Measurements from ENCODE around the gene CERK. TPM values are rescaled to one million over a fixed set of nuclear protein-coding genes. Genes with fewer than 3 reads are reported as not detected.
"Not testable (repeated sequence)": the region's sequence is repeated elsewhere in the genome, so short reads cannot be mapped to it uniquely, and the experiment has no call there.

The CERK gene, protein sequence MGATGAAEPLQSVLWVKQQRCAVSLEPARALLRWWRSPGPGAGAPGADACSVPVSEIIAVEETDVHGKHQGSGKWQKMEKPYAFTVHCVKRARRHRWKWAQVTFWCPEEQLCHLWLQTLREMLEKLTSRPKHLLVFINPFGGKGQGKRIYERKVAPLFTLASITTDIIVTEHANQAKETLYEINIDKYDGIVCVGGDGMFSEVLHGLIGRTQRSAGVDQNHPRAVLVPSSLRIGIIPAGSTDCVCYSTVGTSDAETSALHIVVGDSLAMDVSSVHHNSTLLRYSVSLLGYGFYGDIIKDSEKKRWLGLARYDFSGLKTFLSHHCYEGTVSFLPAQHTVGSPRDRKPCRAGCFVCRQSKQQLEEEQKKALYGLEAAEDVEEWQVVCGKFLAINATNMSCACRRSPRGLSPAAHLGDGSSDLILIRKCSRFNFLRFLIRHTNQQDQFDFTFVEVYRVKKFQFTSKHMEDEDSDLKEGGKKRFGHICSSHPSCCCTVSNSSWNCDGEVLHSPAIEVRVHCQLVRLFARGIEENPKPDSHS
- 46.3 and 48.9 TPM in 2 replicates for total RNA-seq

DNA sequence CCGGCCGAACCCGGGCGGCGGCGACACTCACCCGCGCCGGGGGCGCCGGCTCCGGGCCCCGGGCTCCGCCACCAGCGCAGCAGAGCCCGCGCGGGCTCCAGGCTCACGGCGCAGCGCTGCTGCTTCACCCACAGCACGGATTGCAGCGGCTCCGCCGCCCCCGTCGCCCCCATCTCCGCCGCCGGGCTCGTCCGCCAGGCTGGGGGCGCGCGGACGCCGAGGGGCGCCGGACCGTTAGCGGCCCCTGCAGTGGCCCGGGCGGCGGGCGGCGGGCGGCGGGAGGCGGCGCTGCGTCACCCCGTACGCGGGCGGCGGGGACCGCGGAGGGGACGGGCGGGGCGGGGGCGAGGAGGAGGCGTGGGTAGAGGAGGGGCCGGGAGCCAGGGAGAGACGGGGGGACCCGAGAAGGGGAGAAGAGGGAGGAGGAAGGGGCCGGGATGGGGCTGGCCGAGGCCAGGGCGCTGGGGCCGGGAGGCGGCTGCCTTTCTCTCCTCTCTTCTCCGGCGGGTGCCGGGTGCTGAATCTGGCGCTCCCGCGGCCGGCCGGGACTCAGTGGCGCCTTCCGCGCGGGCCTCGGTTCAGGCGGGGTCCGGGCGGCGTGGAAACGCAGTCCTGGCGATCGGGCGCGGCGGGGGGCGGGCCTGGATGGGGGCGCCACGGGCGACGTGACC lies at the start of gene CERK:
Gene CERK, minus strand, starts transcription at position 277 of the 671 bp plus-strand sequence. Its CDS starts 104 bp downstream, at position 173.
- no peaks in the 10 kb centered on the region for H3K27me3 ChIP-seq (ENCODE audit: control insufficient read depth, insufficient read depth, low read length)
- TF ChIP-seq, protein P1, sequence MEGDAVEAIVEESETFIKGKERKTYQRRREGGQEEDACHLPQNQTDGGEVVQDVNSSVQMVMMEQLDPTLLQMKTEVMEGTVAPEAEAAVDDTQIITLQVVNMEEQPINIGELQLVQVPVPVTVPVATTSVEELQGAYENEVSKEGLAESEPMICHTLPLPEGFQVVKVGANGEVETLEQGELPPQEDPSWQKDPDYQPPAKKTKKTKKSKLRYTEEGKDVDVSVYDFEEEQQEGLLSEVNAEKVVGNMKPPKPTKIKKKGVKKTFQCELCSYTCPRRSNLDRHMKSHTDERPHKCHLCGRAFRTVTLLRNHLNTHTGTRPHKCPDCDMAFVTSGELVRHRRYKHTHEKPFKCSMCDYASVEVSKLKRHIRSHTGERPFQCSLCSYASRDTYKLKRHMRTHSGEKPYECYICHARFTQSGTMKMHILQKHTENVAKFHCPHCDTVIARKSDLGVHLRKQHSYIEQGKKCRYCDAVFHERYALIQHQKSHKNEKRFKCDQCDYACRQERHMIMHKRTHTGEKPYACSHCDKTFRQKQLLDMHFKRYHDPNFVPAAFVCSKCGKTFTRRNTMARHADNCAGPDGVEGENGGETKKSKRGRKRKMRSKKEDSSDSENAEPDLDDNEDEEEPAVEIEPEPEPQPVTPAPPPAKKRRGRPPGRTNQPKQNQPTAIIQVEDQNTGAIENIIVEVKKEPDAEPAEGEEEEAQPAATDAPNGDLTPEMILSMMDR (IDR thresholded peaks at IDR 0.05; ENCODE audit: insufficient read depth, low read length, poor library complexity, severe bottlenecking) = no peak
- H3K4me3 ChIP-seq (ENCODE audit: low read depth, low read length) = peak within 1 kb of the TSS; percentile 72
- DNase-seq (ENCODE audit: low read depth) = no peak
- H3K36me3 ChIP-seq (ENCODE audit: control insufficient read depth, insufficient read depth, low read length) = no peaks in the 10 kb centered on the region

DNA sequence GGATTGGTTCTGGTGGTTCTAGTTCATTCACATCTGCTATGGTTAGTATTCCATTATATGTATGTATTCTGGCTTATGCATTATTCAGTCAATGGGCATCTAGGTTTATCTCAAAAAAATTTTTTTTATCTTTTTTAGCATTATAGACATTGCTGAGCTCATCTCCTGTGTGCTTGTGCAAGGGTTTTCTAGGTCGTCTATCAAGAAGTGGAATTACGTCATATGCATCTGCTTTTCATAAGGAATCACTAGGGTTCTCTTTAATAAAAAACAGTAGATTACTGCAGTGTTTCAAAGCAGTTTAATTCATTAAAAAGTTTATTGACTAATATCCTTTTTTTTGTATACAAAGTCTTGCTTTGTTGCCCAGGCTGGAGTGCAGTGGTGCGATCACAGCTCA lies 45.7 kb upstream of the CERK start:
- Histone ChIP-seq H3K36me3 (ENCODE audit: control insufficient read depth, insufficient read depth, low read length) (no peaks in the 10 kb centered on the region), H3K27me3 (ENCODE audit: control insufficient read depth, insufficient read depth, low read length) (no peaks in the 10 kb centered on the region), H3K4me3 (ENCODE audit: low read depth, low read length) (no peak overlapping the region)
- TF ChIP-seq, protein P1 (IDR thresholded peaks at IDR 0.05; ENCODE audit: insufficient read depth, low read length, poor library complexity, severe bottlenecking) = no peak
- no peak for DNase-seq (ENCODE audit: low read depth)

DNA sequence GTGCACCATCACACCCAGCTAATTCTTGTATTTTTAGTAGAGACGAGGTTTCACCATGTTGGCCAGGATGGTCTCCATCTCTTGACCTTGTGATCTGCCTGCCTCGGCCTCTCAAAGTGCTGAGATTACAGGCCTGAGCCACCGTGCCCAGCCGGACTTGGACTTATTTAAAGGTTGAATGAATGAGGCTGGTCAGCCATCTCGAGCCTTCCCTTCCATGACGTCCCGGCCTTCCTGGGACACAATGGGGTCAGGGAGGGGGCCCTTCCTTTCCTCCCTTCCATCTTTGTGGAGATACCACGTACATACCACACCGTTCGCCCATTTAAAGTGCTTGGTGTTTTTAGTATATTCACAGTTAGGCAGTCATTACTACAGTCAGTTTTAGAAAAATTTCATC lies 44.1 kb upstream of the CERK start:
- H3K4me3 ChIP-seq (ENCODE audit: low read depth, low read length); H3K27me3 ChIP-seq (ENCODE audit: control insufficient read depth, insufficient read depth, low read length): not testable (repeated sequence)

DNA sequence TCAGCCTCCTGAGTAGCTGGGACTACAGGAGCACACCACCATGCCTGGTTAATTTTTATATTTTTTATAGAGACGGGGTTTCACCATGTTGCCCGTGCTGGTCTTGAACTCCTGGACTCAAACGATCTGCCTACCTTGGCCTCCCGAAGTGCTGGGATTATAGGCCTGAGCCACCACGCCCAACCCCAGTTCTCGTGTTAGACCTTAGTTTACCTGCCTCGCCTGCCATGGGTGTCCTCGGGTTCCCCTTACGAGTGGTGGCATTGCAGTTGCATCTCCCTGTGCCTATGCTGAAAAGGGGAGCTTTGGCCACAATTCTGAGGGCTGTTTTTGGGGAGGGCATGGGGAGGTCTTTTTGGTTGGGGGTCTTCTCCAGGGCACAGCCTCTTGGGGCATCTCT lies 43.2 kb upstream of the CERK start:
- H3K27me3 ChIP-seq (ENCODE audit: control insufficient read depth, insufficient read depth, low read length) = no peaks in the 10 kb centered on the region
- no peaks in the 10 kb centered on the region for H3K36me3 ChIP-seq (ENCODE audit: control insufficient read depth, insufficient read depth, low read length)
- TF ChIP-seq, protein P1 (IDR thresholded peaks at IDR 0.05; ENCODE audit: insufficient read depth, low read length, poor library complexity, severe bottlenecking) = no peak
- H3K4me3 ChIP-seq (ENCODE audit: low read depth, low read length) = no peak overlapping the region
- no peak for DNase-seq (ENCODE audit: low read depth)

More for the DNA sequence above, 44.1 kb upstream of the CERK start:
- DNase-seq (ENCODE audit: low read depth); H3K36me3 ChIP-seq (ENCODE audit: control insufficient read depth, insufficient read depth, low read length): not testable (repeated sequence)

DNA sequence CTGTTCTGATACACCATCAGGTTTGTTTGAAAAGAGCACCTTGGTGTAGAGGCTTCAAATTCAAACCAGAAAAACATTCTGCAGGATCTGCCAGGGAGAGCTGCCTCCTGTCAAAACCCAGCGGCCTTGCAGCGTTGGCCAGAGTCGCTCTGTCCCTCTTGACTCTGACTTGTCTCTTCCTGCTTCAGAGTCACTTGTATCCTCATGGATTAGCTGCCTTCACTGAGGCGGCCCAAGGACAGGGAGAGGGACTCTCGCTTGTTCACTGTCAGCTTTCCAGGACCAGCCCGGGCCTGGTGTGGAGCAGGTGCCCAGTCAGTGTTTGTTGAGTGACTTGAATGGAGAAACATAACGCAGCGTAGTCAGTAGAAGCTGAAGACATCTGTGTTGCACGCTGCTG lies 42.4 kb upstream of the CERK start:
- no peak overlapping the region for H3K4me3 ChIP-seq (ENCODE audit: low read depth, low read length)

DNA sequence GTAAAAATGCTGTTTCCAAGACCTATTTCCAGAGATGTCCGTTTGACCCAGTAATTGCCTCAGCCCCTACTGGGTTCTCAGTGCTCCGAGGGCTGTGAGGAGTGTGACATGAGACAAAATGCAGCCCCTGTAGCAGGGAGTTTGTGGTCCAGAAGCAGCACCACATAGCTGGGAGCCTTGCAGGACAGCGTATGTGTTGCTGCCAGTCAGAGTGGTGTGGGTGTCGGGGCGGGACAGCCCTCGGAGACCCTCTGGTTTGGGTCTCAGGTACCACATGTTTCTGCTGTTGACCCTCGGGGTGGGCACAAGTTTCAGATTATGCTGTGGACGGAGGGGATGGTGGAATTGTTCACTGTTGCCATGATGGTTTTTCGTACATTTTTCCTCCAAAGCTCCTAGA lies 41.6 kb upstream of the CERK start:
- H3K27me3 ChIP-seq (ENCODE audit: control insufficient read depth, insufficient read depth, low read length) = no peaks in the 10 kb centered on the region
- no peak overlapping the region for H3K4me3 ChIP-seq (ENCODE audit: low read depth, low read length)
- TF ChIP-seq, protein P1 (IDR thresholded peaks at IDR 0.05; ENCODE audit: insufficient read depth, low read length, poor library complexity, severe bottlenecking) = no peak
- DNase-seq (ENCODE audit: low read depth) = no peak
- H3K36me3 ChIP-seq (ENCODE audit: control insufficient read depth, insufficient read depth, low read length) = no peaks in the 10 kb centered on the region

More for the DNA sequence above, 42.4 kb upstream of the CERK start:
- DNase-seq (ENCODE audit: low read depth) = no peak
- H3K27me3 ChIP-seq (ENCODE audit: control insufficient read depth, insufficient read depth, low read length) = no peaks in the 10 kb centered on the region
- no peaks in the 10 kb centered on the region for H3K36me3 ChIP-seq (ENCODE audit: control insufficient read depth, insufficient read depth, low read length)
- TF ChIP-seq, protein P1 (IDR thresholded peaks at IDR 0.05; ENCODE audit: insufficient read depth, low read length, poor library complexity, severe bottlenecking) = no peak

Data from kidney epithelial cell (primary cell).